ENCODE measurements around the gene ATXN10.

The ATXN10 gene

GRCh38 chr22:45838305-45838887 is 166.8 kb downstream of the ATXN10 start:
- H3K36me3 Mint-ChIP-seq (ENCODE audit: low read depth) = peaks cover 55% of the 10 kb centered on the region
- intact Hi-C loops (cut with micrococcal nuclease) = no loop called here
- no peaks in the 10 kb centered on the region for H3K9me3 Mint-ChIP-seq
- H3K27ac Mint-ChIP-seq = no peak overlapping the region
- H3K4me3 Mint-ChIP-seq = no peak overlapping the region
- H3K27me3 Mint-ChIP-seq = no peaks in the 10 kb centered on the region
- no peaks in the 10 kb centered on the region for H3K4me1 Mint-ChIP-seq (ENCODE audit: low read depth)

- intact Hi-C loops (cut with micrococcal nuclease) = no loop called here
- Mint-ChIP-seq H3K36me3 (ENCODE audit: low read depth) (peaks cover 59% of the 10 kb centered on the region), H3K4me1 (ENCODE audit: low read depth) (no peaks in the 10 kb centered on the region), H3K27me3 (no peaks in the 10 kb centered on the region), H3K9me3 (no peaks in the 10 kb centered on the region), H3K4me3 (no peak overlapping the region), H3K27ac (no peak overlapping the region)
These were observed 168.8 kb downstream of the ATXN10 start for GRCh38 chr22:45840483-45840882.

GRCh38 chr22:45842291-45842991 is 170.8 kb downstream of the ATXN10 start:
- H3K36me3 Mint-ChIP-seq (ENCODE audit: low read depth) = peaks cover 52% of the 10 kb centered on the region
- intact Hi-C loops (cut with micrococcal nuclease) = no loop called here

GRCh38 chr22:45843031-45843430 is 171.4 kb downstream of the ATXN10 start:
- intact Hi-C loops (cut with micrococcal nuclease) = no loop called here
- H3K4me1 Mint-ChIP-seq (ENCODE audit: low read depth) = no peaks in the 10 kb centered on the region
- H3K27me3 Mint-ChIP-seq = no peaks in the 10 kb centered on the region
- H3K36me3 Mint-ChIP-seq (ENCODE audit: low read depth) = peaks cover 58% of the 10 kb centered on the region
- H3K4me3 Mint-ChIP-seq = no peak overlapping the region
- peaks cover 5% of the 10 kb centered on the region for H3K9me3 Mint-ChIP-seq
- H3K27ac Mint-ChIP-seq = no peak overlapping the region

More at GRCh38 chr22:45842291-45842991, 170.8 kb downstream of the ATXN10 start:
- H3K27ac Mint-ChIP-seq = no peak overlapping the region
- H3K4me1 Mint-ChIP-seq (ENCODE audit: low read depth) = no peaks in the 10 kb centered on the region
- H3K4me3 Mint-ChIP-seq = no peak overlapping the region
- no peaks in the 10 kb centered on the region for H3K27me3 Mint-ChIP-seq
- H3K9me3 Mint-ChIP-seq = no peaks in the 10 kb centered on the region

GRCh38 chr22:45843986-45844385 is 172.4 kb downstream of the ATXN10 start:
- H3K36me3 Mint-ChIP-seq (ENCODE audit: low read depth) = peaks cover 68% of the 10 kb centered on the region
- H3K27ac Mint-ChIP-seq = no peak overlapping the region
- intact Hi-C loops (cut with micrococcal nuclease) = no loop called here
- no peaks in the 10 kb centered on the region for H3K4me1 Mint-ChIP-seq (ENCODE audit: low read depth)
- H3K27me3 Mint-ChIP-seq = no peaks in the 10 kb centered on the region
- H3K4me3 Mint-ChIP-seq = no peak overlapping the region
- peaks cover 14% of the 10 kb centered on the region for H3K9me3 Mint-ChIP-seq

- no peak overlapping the region for H3K4me3 Mint-ChIP-seq
- peaks cover 67% of the 10 kb centered on the region for H3K36me3 Mint-ChIP-seq (ENCODE audit: low read depth)
- no peak overlapping the region for H3K27ac Mint-ChIP-seq
- no peaks in the 10 kb centered on the region for H3K27me3 Mint-ChIP-seq
- no peaks in the 10 kb centered on the region for H3K4me1 Mint-ChIP-seq (ENCODE audit: low read depth)
- H3K9me3 Mint-ChIP-seq = peaks cover 20% of the 10 kb centered on the region
- intact Hi-C loops (cut with micrococcal nuclease) = no loop called here
These were observed 173.4 kb downstream of the ATXN10 start for GRCh38 chr22:45845076-45845487.

GRCh38 chr22:45846952-45847351 is 175.3 kb downstream of the ATXN10 start:
- Mint-ChIP-seq H3K4me1 (ENCODE audit: low read depth) (no peaks in the 10 kb centered on the region), H3K36me3 (ENCODE audit: low read depth) (peaks cover 71% of the 10 kb centered on the region), H3K4me3 (no peak overlapping the region), H3K27ac (no peak overlapping the region), H3K9me3 (peaks cover 38% of the 10 kb centered on the region), H3K27me3 (no peaks in the 10 kb centered on the region)
- intact Hi-C loops (cut with micrococcal nuclease) = no loop called here

GRCh38 chr22:45848904-45849303 is 177.3 kb downstream of the ATXN10 start:
- no peaks in the 10 kb centered on the region for H3K4me1 Mint-ChIP-seq (ENCODE audit: low read depth)
- H3K4me3 Mint-ChIP-seq = no peak overlapping the region
- peaks cover 75% of the 10 kb centered on the region for H3K36me3 Mint-ChIP-seq (ENCODE audit: low read depth)
- H3K9me3 Mint-ChIP-seq = peaks cover 53% of the 10 kb centered on the region
- no peaks in the 10 kb centered on the region for H3K27me3 Mint-ChIP-seq
- intact Hi-C loops (cut with micrococcal nuclease) = no loop called here
- no peak overlapping the region for H3K27ac Mint-ChIP-seq

- H3K27ac Mint-ChIP-seq = no peak overlapping the region
- peaks cover 64% of the 10 kb centered on the region for H3K36me3 Mint-ChIP-seq (ENCODE audit: low read depth)
- H3K4me3 Mint-ChIP-seq = no peak overlapping the region
- no peaks in the 10 kb centered on the region for H3K4me1 Mint-ChIP-seq (ENCODE audit: low read depth)
- intact Hi-C loops (cut with micrococcal nuclease) = no loop called here
- H3K9me3 Mint-ChIP-seq = peaks cover 50% of the 10 kb centered on the region
- H3K27me3 Mint-ChIP-seq = no peaks in the 10 kb centered on the region
These were observed 181.2 kb downstream of the ATXN10 start for GRCh38 chr22:45852826-45853225.

GRCh38 chr22:45855961-45856360 is 184.3 kb downstream of the ATXN10 start:
- intact Hi-C loops (cut with micrococcal nuclease) = no loop called here
- Mint-ChIP-seq H3K9me3 (peaks cover 25% of the 10 kb centered on the region), H3K27me3 (no peaks in the 10 kb centered on the region), H3K4me1 (ENCODE audit: low read depth) (no peaks in the 10 kb centered on the region), H3K36me3 (ENCODE audit: low read depth) (peaks cover 53% of the 10 kb centered on the region), H3K4me3 (no peak overlapping the region), H3K27ac (no peak overlapping the region)

GRCh38 chr22:45857519-45857918 is 185.9 kb downstream of the ATXN10 start:
- H3K36me3 Mint-ChIP-seq (ENCODE audit: low read depth) = peaks cover 42% of the 10 kb centered on the region
- no peaks in the 10 kb centered on the region for H3K4me1 Mint-ChIP-seq (ENCODE audit: low read depth)
- no peak overlapping the region for H3K4me3 Mint-ChIP-seq
- H3K27me3 Mint-ChIP-seq = peaks cover 7% of the 10 kb centered on the region
- no peak overlapping the region for H3K27ac Mint-ChIP-seq
- peaks cover 9% of the 10 kb centered on the region for H3K9me3 Mint-ChIP-seq
- intact Hi-C loops (cut with micrococcal nuclease) = no loop called here

- intact Hi-C loops (cut with micrococcal nuclease) = no loop called here
- H3K4me3 Mint-ChIP-seq = no peak overlapping the region
- no peak overlapping the region for H3K27ac Mint-ChIP-seq
- H3K27me3 Mint-ChIP-seq = peaks cover 23% of the 10 kb centered on the region
- H3K4me1 Mint-ChIP-seq (ENCODE audit: low read depth) = no peaks in the 10 kb centered on the region
- H3K36me3 Mint-ChIP-seq (ENCODE audit: low read depth) = peaks cover 33% of the 10 kb centered on the region
- H3K9me3 Mint-ChIP-seq = no peaks in the 10 kb centered on the region
These were observed 187.9 kb downstream of the ATXN10 start for GRCh38 chr22:45859231-45860161.

GRCh38 chr22:45860201-45860600 is 188.6 kb downstream of the ATXN10 start:
- no peaks in the 10 kb centered on the region for H3K4me1 Mint-ChIP-seq (ENCODE audit: low read depth)
- peaks cover 33% of the 10 kb centered on the region for H3K36me3 Mint-ChIP-seq (ENCODE audit: low read depth)
- H3K4me3 Mint-ChIP-seq = no peak overlapping the region
- intact Hi-C loops (cut with micrococcal nuclease) = no loop called here
- H3K27ac Mint-ChIP-seq = no peak overlapping the region
- H3K9me3 Mint-ChIP-seq = no peaks in the 10 kb centered on the region
- H3K27me3 Mint-ChIP-seq = peaks cover 30% of the 10 kb centered on the region

- intact Hi-C loops (cut with micrococcal nuclease) = no loop called here
- peaks cover 30% of the 10 kb centered on the region for H3K36me3 Mint-ChIP-seq (ENCODE audit: low read depth)
- H3K9me3 Mint-ChIP-seq = no peaks in the 10 kb centered on the region
These were observed 189.6 kb downstream of the ATXN10 start for GRCh38 chr22:45861259-45861658.

More at GRCh38 chr22:45861259-45861658, 189.6 kb downstream of the ATXN10 start:
- H3K4me3 Mint-ChIP-seq = no peak overlapping the region
- no peak overlapping the region for H3K27ac Mint-ChIP-seq
- peaks cover 40% of the 10 kb centered on the region for H3K27me3 Mint-ChIP-seq
- no peaks in the 10 kb centered on the region for H3K4me1 Mint-ChIP-seq (ENCODE audit: low read depth)

All from dendritic cell treated with granulocyte-macrophage colony-stimulating factor and Interleukin-4, amounts not matched to agents 40 ng/mL and 50 ng/mL, for 4 days (primary cell).